NCI-H460 (cell line): ENCODE measurements around the gene AQP12B. TPM values are rescaled to one million over a fixed set of nuclear protein-coding genes. Genes with fewer than 3 reads are reported as not detected.
"Not testable (repeated sequence)": the region's sequence is repeated elsewhere in the genome, so short reads cannot be mapped to it uniquely, and the experiment has no call there.

Source experiments
- DNase-seq: peaks from one replicate; pipeline ENCODE4 v3.0.0-alpha.2; 2016; ENCODE audit warnings: low read depth; ENCODE audit errors: extremely low read depth
- total RNA-seq: library from RNA; depleted of rRNA; stranded (reverse); fragments of >200 nt; shearing (Covaris generic); gene quantifications from 2 replicates; pipeline ENCODE4 v1.2.3, GENCODE V29; 2014

The AQP12B gene
- total RNA-seq, 1 experiment from 2014 or later = not detected

GRCh38 chr2:240685771-240686371, 3.2 kb upstream of the AQP12B start:
- DNase-seq = no peak

GRCh38 chr2:240683980-240684728, 1.5 kb upstream of the AQP12B start:
- not testable (repeated sequence) for DNase-seq

- DNase-seq = not testable (repeated sequence)
These were observed 769 bp upstream of the AQP12B start for GRCh38 chr2:240683329-240683979.

- DNase-seq = not testable (repeated sequence)
These were observed 2.5 kb downstream of the AQP12B start for GRCh38 chr2:240680185-240680584.

- DNase-seq = not testable (repeated sequence)
These were observed 3.8 kb downstream of the AQP12B start for GRCh38 chr2:240678909-240679308.

DNA sequence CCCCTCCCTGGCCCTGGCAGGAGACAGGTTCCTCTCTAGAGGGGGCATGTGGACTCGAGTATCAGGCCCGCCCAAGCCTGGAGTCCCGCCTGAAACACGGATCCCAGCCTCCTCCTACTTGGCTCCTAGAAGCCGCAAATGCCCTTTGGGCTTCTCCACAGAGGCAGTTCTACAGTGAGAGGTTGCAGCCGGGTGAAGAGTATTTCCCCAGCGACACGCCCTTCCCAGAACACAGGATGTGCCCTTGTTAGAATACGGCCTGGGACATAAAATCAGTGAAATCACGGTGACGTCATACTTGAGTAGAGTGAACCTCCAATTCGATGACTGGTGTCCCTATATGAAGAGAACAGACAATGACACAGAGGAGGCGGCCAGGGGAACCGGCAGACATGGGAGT, 4.6 kb downstream of the AQP12B start:
- DNase-seq = not testable (repeated sequence)

- DNase-seq = not testable (repeated sequence)
These were observed 7.3 kb downstream of the AQP12B start for GRCh38 chr2:240675345-240675744.

DNA sequence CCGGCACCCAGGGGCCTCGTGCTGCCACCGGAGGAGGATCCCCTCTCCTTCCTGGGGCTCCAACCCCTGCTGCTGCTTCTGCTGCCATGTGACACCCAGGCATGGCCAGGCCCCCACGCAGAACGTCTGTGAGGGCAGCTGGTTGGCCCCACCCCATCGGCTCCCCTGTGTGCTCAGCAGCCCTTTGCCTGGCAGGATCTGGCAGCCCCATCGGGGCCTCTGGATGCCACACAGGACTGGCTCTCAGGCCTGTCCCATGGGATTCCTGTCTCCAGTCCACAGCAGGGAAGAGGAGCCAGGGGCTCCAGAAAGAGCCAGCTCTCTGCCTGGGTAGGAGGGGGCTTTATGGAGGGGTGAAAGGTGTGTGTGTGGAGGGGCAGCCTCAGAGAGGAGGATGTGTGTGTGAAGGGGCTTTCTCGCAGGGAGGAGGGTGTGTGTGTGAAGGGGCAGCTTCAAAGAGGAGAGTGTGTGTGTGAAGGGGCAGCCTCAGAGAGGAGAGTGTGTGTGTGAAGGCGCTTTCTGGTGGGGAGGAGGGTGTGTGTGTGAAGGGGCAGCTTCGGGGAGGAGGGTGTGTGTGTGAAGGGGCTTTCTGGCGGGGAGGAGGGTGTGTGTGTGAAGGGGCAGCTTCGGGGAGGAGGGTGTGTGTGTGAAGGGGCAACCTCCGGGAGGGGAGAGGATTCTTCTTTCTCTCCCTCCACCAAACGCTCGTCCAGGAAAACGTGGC, 8.1 kb downstream of the AQP12B start:
- not testable (repeated sequence) for DNase-seq

GRCh38 chr2:240672701-240673190, 9.9 kb downstream of the AQP12B start:
- no peak for DNase-seq

- no peak for DNase-seq
These were observed 10.5 kb downstream of the AQP12B start for GRCh38 chr2:240672076-240672700.

DNA sequence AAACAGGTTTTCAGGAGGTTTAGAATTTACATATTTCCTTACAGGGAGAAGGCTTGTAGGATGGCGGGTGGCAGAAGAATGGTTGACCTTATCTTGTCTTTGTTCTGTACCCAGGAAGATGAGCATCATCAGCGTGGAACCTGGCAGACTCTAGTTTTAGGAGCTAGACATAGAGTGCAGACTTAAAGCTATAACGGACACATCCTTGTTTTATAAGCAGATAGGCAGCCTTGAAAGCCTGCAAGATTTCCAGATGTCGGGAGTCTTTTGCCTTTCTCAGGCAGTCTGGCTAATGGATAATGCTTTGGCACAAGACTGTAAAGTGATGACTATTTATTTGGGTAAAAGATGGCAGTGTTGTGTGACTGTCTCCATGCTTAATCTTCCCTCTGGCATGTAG, 11.7 kb downstream of the AQP12B start:
- DNase-seq = no peak

GRCh38 chr2:240670402-240670801, 12.3 kb downstream of the AQP12B start:
- no peak for DNase-seq

GRCh38 chr2:240664622-240665021, 18.1 kb downstream of the AQP12B start:
- no peak for DNase-seq

DNA sequence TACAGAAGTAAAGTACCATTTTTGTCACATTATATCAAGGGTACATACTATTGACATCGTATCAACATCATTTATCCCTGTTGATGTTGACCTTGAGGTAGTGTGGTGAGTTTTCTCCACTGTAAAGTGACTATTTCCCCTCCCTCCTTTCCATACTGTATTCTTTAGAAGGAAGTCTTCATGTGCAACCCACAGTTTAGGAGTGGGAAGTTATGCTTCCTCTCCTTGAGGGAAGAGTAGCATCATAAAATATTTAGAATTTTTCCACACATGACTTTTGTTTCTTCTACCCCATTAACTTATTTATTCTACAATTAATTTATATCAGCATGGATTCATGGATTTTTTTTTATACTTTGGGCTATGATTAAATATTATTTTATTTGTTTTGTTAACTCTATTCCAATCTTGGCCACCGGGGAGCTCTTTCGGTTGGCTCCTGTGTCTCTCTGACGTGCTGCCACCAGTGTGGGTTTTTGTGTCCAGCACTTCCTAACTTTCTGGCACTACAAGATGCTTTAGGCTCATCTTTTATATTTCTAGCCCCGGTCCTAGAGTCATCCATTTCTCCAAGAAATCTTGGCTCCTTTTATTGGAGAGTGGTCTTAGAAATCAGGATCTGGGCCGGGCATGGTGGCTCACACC, 19.0 kb downstream of the AQP12B start:
- no peak for DNase-seq

DNA sequence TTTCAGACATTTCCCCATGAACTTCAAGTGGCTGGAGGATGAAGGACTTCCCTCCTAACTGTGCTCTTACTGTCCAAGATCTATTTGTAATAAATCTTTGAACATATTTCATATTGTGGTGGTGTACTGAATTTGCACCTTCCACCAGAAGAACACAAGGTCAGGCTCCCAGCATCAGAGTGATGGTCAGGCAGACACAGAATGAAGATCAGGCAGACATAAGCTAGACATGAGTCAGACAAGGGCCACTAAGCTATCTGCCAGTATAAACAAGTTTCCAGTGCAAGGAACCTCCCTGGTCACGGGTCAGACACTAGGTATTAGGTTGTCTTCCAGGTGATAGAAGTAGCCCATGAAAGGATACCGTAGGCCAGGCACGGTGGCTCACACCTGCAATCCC, 20.0 kb downstream of the AQP12B start:
- no peak for DNase-seq

- not testable (repeated sequence) for DNase-seq
These were observed 22.8 kb downstream of the AQP12B start for GRCh38 chr2:240659883-240660282.

DNA sequence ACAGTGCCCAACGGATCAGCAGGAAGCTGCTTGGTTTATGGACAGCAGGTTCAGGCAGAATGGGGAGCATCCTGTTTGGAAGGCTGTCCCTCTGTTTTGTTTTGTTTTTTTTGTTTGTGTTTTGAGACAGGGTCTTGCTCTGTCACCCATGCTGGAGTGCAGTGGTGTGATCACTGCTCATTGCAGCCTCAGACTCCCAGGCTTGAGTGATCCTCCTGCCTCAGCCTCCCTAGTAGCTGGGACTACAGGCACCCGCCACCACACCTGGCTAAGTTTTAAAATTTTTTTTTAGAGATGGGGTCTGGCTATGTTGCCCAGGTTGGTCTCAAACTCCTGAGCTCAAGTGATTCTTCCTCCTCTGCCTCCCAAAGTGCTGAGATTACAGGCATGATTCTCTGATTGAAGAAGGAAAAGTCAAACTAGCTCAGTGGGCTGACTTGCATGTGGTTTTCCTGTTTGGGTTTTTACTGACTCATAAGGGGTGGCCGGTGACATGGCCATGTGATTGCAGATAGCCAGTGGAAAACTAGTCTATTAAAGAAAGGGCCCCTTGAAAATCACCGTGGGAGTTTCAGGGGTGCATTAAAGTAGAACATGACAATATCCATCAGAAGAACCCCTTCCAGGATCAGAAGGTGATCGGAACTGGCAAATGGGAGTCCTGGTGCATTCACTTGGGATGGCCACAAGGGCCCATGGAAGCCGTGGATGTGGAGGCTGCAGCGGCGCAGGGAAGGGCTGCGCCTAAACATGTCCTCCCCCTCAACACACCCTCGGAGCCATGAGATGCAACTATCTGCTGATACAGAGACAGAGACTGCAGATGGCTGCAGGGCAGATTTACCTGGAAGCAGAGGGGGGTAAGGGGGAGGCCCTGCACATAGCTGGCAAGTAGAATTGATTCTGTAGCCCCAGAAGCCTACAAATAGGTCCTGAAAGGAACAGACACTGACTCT, 26.5 kb downstream of the AQP12B start:
- no peak for DNase-seq

DNA sequence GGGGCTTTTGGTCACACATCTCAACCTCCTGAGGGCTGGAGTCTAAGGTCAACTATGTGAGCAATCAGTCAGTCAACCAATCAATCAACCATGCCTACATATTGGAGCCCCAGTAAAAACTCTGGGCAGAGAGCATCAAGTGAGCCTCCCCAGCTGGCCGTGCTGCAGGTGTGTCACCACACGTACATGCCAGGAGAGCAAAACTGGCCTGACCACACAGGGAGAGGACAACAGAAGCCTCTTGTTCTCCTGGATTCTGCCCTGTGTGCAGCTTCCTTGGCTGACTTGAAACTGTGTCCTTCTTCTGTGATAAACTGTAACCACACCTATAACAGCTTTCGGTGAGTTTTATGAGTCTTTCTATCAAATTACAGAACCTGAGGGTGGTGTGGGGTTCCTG, 31.5 kb downstream of the AQP12B start:
- DNase-seq = no peak
